ENCODE data around the gene CCDC81.
"Not testable (repeated sequence)": the region's sequence is repeated elsewhere in the genome, so short reads cannot be mapped to it uniquely, and the experiment has no call there.

The CCDC81 gene

GRCh38 chr11:86422371-86422770, 47.7 kb downstream of the CCDC81 start:
- TF ChIP-seq, protein P1, sequence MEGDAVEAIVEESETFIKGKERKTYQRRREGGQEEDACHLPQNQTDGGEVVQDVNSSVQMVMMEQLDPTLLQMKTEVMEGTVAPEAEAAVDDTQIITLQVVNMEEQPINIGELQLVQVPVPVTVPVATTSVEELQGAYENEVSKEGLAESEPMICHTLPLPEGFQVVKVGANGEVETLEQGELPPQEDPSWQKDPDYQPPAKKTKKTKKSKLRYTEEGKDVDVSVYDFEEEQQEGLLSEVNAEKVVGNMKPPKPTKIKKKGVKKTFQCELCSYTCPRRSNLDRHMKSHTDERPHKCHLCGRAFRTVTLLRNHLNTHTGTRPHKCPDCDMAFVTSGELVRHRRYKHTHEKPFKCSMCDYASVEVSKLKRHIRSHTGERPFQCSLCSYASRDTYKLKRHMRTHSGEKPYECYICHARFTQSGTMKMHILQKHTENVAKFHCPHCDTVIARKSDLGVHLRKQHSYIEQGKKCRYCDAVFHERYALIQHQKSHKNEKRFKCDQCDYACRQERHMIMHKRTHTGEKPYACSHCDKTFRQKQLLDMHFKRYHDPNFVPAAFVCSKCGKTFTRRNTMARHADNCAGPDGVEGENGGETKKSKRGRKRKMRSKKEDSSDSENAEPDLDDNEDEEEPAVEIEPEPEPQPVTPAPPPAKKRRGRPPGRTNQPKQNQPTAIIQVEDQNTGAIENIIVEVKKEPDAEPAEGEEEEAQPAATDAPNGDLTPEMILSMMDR (IDR thresholded peaks at IDR 0.05; ENCODE audit: insufficient read depth, low read length, missing control alignments) = no peak
- POLR2A ChIA-PET = no interaction called here
- no peak for DNase-seq (ENCODE audit: low read depth, low spot score)
- CTCF ChIA-PET = interaction anchor here (19.8 kb wide), 1 partner anchor 59 kb away, joined by 247 read pairs; no protein-coding TSS in a partner anchor
- H3K4me3 ChIP-seq (ENCODE audit: low read depth, low read length) = no peak overlapping the region

DNA sequence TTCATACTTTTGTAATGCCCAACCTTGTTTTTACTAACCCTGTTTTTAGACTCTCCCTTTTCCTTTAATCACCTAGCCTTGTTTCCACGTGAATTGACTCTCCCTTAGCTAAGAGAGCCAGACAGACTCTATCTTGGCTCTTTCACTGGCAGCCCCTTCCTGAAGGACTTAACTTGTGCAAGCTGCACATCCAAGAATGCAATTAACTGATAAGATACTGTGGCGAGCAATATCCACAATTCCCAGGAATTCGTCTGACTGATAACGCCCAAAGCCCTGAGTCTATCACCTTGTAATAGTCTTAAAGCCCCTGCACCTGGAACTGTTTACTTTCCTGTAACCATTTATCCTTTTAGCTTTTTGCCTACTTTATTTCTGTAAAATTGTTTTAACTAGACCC, 48.8 kb downstream of the CCDC81 start:
- DNase-seq (ENCODE audit: low read depth, low spot score); H3K4me3 ChIP-seq (ENCODE audit: low read depth, low read length); POLR2A ChIA-PET: not testable (repeated sequence)
- CTCF ChIA-PET = interaction anchor here (19.8 kb wide), 1 partner anchor 60 kb away, joined by 247 read pairs; no protein-coding TSS in a partner anchor

GRCh38 chr11:86427441-86427840, 52.8 kb downstream of the CCDC81 start:
- no peak overlapping the region for H3K4me3 ChIP-seq (ENCODE audit: low read depth, low read length)
- TF ChIP-seq, protein P1 (IDR thresholded peaks at IDR 0.05; ENCODE audit: insufficient read depth, low read length, missing control alignments) = no peak
- ChIA-PET POLR2A (no interaction called here), CTCF (no interaction called here)
- DNase-seq (ENCODE audit: low read depth, low spot score) = no peak

DNA sequence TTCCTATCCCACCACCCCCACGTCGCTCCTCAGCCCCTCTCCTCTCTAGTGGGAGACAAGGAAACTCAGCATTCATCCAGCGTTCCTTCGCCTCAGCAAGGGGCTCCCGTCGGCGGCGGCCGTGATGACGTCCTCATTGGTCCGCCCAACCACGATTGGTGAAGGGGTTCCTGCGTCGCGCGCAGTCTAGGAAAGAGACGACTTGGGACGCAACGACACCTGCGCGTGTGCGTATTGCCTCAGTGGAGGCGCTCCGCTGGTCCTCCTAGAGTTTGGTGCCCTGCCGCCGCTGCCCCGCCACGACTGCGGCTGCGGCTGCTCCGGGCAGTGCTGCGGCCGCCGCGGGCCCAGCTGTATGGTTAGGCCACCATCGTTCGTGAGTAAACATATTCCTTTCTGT, 56.6 kb downstream of the CCDC81 start:
- TF ChIP-seq, protein P1 (IDR thresholded peaks at IDR 0.05; ENCODE audit: insufficient read depth, low read length, missing control alignments) = no peak
- no peak for DNase-seq (ENCODE audit: low read depth, low spot score)
- ChIA-PET POLR2A (no interaction called here), CTCF (interaction anchor here (1.5 to 2.8 kb wide), 2 partner anchors 11 to 12 kb away, joined by 3 to 11 read pairs; no protein-coding TSS in a partner anchor)
- H3K4me3 ChIP-seq (ENCODE audit: low read depth, low read length) = no peak overlapping the region

DNA sequence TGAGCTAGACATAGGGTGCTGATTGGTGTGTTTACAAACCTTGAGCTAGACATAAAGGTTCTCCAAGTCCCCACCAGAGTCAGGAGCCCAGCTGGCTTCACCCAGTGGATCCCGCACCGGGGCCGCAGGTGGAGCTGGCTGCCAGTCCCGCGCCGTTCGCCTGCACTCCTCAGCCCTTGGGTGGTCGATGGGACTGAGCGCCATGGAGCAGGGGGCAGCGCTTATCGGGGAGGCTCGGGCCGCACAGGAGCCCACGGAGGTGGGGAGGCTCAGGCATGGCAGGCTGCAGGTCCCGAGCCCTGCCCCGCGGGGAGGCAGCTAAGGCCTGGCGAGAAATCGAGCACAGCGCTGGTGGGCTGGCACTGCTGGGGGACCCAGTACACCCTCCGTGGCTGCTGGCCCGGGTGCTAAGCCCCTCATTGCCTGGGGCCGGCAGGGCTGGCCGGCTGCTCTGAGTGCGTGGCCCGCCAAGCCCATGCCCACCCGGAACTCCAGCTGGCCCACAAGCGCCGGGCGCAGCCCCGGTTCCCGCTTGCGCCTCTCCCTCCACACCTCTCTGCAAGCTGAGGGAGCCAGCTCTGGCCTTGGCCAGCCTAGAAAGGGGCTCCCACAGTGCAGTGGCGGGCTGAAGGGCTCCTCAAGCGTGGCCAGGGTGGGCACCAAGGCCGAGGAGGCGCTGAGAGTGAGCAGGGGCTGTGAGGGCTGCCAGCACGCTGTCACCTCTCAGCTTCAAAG, 58.8 kb downstream of the CCDC81 start:
- CTCF ChIA-PET = interaction anchor here (1.6 kb wide), 1 partner anchor 73 kb away, joined by 4 read pairs; no protein-coding TSS in a partner anchor
- POLR2A ChIA-PET = not testable (repeated sequence)

DNA sequence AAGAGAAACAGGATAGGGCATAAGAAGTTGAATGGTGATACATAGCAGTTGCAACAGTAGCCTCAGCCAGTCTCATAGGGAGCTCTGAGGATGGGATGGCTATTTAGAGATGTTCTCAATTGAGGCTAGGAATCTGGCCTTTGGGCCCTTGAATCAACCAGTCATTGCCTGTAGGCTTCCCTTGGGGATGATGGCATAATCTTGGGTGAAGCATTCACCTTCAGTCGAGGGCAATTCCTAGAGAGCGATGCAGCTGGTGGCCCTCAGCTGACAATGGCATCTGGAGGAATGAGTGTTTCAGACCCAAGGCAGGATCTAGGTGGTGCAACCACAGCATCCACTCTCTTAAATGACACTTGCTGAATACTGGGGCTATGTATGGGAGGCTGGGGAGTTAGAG, 61.0 kb downstream of the CCDC81 start:
- TF ChIP-seq, protein P1 (IDR thresholded peaks at IDR 0.05; ENCODE audit: insufficient read depth, low read length, missing control alignments) = no peak
- no peak overlapping the region for H3K4me3 ChIP-seq (ENCODE audit: low read depth, low read length)
- ChIA-PET POLR2A (no interaction called here), CTCF (interaction anchor here (1.0 kb wide), 1 partner anchor 75 kb away, joined by 3 read pairs; no protein-coding TSS in a partner anchor)
- DNase-seq (ENCODE audit: low read depth, low spot score) = no peak

More for the DNA sequence above, 58.8 kb downstream of the CCDC81 start:
- not testable (repeated sequence) for DNase-seq (ENCODE audit: low read depth, low spot score); H3K4me3 ChIP-seq (ENCODE audit: low read depth, low read length)

DNA sequence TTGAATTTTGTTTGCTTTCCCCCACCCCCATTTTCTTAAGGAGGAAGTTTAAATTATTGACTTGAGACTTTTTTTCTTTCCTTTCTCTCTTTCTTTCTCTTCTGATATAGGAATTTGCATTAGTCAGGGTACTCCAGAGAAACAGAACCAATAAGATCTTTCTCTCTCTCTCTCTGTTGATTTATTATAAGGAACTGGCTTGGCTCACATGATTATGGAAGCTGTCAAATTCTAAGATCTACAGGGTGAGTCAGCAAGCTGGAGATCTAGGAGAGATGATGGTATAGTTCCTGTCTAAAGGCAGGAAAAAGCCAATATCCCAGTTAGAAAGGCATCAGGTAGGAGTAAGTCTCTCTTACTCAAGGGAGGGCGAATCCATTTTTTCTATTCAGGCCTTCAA, 64.0 kb downstream of the CCDC81 start:
- ChIA-PET CTCF (interaction anchor here (1.1 to 1.8 kb wide), 3 partner anchors 9 to 78 kb away, joined by 3 to 7 read pairs (median 4); no protein-coding TSS in a partner anchor), POLR2A (no interaction called here)
- DNase-seq (ENCODE audit: low read depth, low spot score) = no peak
- TF ChIP-seq, protein P1 (IDR thresholded peaks at IDR 0.05; ENCODE audit: insufficient read depth, low read length, missing control alignments) = no peak
- no peak overlapping the region for H3K4me3 ChIP-seq (ENCODE audit: low read depth, low read length)

Measured in AG04449 (cell line).